Fibroblast of pulmonary artery (primary cell): ENCODE results near the gene GAB2.
A peak's percentile ranks its signal among the peaks of the same experiment; 100 is the strongest.

ENCODE experiments used
- DNase-seq: peaks from one replicate; pipeline ENCODE4 v3.0.0-alpha.2; 2010; ENCODE audit warnings: low read depth
- H3K4me3 ChIP-seq: replicated peaks from 2 replicates; pipeline ENCODE4 v1.5.1; 2011; ENCODE audit warnings: low read depth, mild to moderate bottlenecking, control low read depth, low read length, moderate library complexity
- TF ChIP-seq, protein P1 (sequence below): IDR thresholded peaks from 2 replicates; pipeline ENCODE4 v1.5.1; 2011; ENCODE audit warnings: mild to moderate bottlenecking, control low read depth, low read length, inconsistent platforms; ENCODE audit errors: missing control alignments

The GAB2 gene

GRCh38 chr11:78416285-78417174, 1.1 kb downstream of the GAB2 start:
- H3K4me3 ChIP-seq = peak overlapping the region; percentile 74
- peak; percentile 92 for DNase-seq
- TF ChIP-seq, protein P1, sequence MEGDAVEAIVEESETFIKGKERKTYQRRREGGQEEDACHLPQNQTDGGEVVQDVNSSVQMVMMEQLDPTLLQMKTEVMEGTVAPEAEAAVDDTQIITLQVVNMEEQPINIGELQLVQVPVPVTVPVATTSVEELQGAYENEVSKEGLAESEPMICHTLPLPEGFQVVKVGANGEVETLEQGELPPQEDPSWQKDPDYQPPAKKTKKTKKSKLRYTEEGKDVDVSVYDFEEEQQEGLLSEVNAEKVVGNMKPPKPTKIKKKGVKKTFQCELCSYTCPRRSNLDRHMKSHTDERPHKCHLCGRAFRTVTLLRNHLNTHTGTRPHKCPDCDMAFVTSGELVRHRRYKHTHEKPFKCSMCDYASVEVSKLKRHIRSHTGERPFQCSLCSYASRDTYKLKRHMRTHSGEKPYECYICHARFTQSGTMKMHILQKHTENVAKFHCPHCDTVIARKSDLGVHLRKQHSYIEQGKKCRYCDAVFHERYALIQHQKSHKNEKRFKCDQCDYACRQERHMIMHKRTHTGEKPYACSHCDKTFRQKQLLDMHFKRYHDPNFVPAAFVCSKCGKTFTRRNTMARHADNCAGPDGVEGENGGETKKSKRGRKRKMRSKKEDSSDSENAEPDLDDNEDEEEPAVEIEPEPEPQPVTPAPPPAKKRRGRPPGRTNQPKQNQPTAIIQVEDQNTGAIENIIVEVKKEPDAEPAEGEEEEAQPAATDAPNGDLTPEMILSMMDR = peak; percentile 34

DNA sequence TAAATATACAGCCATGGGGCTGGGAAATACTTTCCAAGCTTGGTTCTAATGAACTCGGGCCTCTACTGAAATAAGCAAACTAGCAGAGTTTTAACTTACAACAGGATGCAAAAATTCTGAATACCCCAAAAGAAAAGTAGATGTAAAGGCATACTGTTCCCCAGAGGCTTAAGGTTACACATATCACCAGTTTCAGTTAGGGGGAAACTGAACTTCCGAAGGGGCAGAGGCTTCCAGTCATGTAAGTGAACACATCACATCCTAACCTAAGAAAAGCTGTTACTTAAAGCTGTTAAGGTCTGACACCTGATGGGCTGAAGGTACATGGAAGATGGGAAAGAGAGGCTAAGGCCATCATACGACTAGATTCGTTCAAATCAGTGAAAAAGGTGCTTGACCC, 2.3 kb downstream of the GAB2 start:
- no peak overlapping the region for H3K4me3 ChIP-seq
- TF ChIP-seq, protein P1 = no peak

DNA sequence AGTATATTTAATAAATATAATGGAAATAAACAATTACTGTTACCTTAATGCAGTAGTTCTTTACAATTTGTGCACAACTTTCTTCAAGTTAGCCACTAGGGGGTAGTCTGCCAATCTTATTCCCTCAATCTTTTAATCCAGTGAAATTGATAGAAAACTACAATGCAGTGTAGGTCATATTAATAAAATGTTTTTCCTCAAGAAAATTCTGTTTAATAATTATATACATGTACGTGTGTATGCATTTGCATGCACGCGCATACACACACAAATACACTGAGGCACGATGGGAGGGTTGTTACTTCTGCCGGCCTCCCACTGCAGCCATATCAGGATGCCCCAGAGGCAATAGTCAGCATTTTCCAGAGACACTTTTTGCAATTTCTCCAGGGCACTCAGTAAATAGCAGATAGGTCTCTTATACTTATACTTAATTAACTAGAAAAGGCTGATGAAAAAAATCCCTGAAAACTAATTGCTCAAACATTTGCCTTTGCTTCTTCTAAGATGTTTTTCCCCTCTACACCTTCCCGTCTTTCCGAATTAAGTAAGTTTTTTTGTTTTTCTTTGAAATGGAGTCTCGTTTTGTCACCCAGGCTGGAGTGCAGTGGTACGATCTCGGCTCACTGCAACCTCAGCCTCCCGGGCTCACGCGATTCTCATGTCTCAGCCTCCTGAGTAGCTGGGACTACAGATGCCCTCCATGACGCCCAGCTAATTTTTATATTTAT, 3.1 kb downstream of the GAB2 start:
- DNase-seq = peak; percentile 44
- no peak overlapping the region for H3K4me3 ChIP-seq
- TF ChIP-seq, protein P1 = peak; percentile 57

More for the DNA sequence above, 2.3 kb downstream of the GAB2 start:
- no peak for DNase-seq

GRCh38 chr11:78408619-78409018, 9.0 kb downstream of the GAB2 start:
- TF ChIP-seq, protein P1 = no peak
- no peak overlapping the region for H3K4me3 ChIP-seq
- no peak for DNase-seq

DNA sequence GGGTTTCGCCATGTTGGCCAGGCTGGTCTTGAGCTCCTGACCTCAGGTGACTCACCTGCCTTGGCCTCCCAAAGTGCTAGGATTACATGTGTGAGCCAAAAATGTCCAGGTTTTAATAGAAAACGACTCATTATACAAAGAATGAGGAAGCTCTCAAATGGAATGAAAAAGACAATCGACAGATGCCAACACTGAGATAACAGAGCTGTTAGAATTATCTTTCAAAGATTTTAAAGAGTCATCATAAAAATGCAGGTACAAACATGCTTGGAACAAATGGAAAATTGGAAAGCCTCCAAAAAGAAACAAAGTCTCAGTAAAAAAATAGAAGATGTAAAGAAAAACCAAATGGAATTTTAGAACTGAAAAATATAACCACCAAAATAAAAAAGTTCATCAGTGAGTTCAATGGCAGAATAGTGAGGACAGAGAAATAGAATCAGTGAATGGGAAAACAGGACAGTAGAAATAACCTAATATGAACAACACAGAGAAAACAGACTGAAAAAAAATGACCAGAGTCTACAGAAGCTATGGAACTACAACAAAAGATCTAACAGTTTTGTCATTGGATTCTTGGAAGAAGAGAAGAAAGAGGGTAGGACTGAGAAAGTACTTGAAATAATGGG, 10.9 kb downstream of the GAB2 start:
- no peak for DNase-seq

DNA sequence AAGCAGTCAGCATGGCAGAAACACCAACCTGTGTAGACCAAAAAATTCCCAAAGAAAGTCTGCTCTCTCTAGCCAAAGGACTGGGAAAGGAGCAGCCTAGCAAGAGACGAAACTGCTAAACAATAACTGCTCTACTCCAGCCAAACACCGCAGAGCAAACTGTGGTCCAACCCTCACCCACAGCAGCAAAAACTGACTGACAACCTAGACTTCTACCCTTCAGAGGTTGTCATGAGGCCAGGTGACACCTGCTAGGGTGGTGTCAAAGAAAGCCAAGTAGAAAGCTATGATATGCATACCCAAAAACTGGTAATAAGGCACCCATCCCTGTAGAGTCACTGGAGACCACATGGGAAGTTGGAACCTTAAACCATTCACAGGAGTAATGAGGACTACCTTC, 11.8 kb downstream of the GAB2 start:
- H3K4me3 ChIP-seq = no peak overlapping the region
- TF ChIP-seq, protein P1 = no peak
- DNase-seq = no peak

More for the DNA sequence above, 10.9 kb downstream of the GAB2 start:
- TF ChIP-seq, protein P1 = no peak
- no peak overlapping the region for H3K4me3 ChIP-seq
